Neural crest cell (in vitro differentiated cells): ENCODE measurements around the gene KRTAP10-10. TPM values are rescaled to one million over a fixed set of nuclear protein-coding genes. Genes with fewer than 3 reads are reported as not detected.

Experiments used
- DNase-seq: peaks from one replicate; pipeline ENCODE4 v3.0.0; 2021; ENCODE audit warnings: low read depth, mixed read lengths, low spot score
- H3K27ac Mint-ChIP-seq: one replicate; pipeline ENCODE4 v1.8.0; 2021; ENCODE audit warnings: mild to moderate bottlenecking, mixed read lengths; ENCODE audit not compliant: unreplicated experiment
- H3K27me3 Mint-ChIP-seq: 2 replicates; pipeline ENCODE4 v1.8.0; 2021; ENCODE audit warnings: low read depth, mild to moderate bottlenecking, mixed read lengths
- H3K36me3 Mint-ChIP-seq: 2 replicates; pipeline ENCODE4 v1.8.0; 2021; ENCODE audit warnings: low read depth, mild to moderate bottlenecking, mixed read lengths
- H3K4me1 Mint-ChIP-seq: 2 replicates; pipeline ENCODE4 v1.8.0; 2021; ENCODE audit warnings: mixed read lengths
- H3K4me3 Mint-ChIP-seq: one replicate; pipeline ENCODE4 v1.8.0; 2021; ENCODE audit warnings: mild to moderate bottlenecking, mixed read lengths
- H3K9me3 Mint-ChIP-seq: 2 replicates; pipeline ENCODE4 v1.8.0; 2021; ENCODE audit warnings: mixed read lengths
- CTCF ChIP-seq: fragments of 200-600 bp; sonication (generic); conservative IDR thresholded peaks from 2 replicates; pipeline ENCODE4 v1.5.0; 2021; ENCODE audit warnings: antibody characterized with exemption, mild to moderate bottlenecking
- total RNA-seq: library from RNA; stranded (reverse); gene quantifications from 2 replicates; pipeline ENCODE4 v1.2.1, GENCODE V29; 2021

The KRTAP10-10 gene
- total RNA-seq, 1 donor from 2014 or later = not detected

- H3K27me3 Mint-ChIP-seq = no peaks in the 10 kb centered on the region
- peaks cover 2% of the 10 kb centered on the region for H3K9me3 Mint-ChIP-seq
- peaks cover 4% of the 10 kb centered on the region for H3K4me1 Mint-ChIP-seq
- no peak for TF ChIP-seq CTCF
- H3K27ac Mint-ChIP-seq = no peak overlapping the region
- no peak for DNase-seq
- H3K36me3 Mint-ChIP-seq = no peaks in the 10 kb centered on the region
- H3K4me3 Mint-ChIP-seq = no peak overlapping the region
Observed at GRCh38 chr21:44653656-44654575, 16.8 kb downstream of the KRTAP10-10 start.

GRCh38 chr21:44654576-44655175 is 17.5 kb downstream of the KRTAP10-10 start, which contains the start of gene KRTAP12-4:
TSS of gene KRTAP12-4 (minus strand) at chr21:44654659. CDS start at chr21:44654614, 45 bp downstream.
- DNase-seq = no peak
- Mint-ChIP-seq H3K27me3 (no peaks in the 10 kb centered on the region), H3K27ac (no peak within 1 kb of the TSS), H3K4me1 (peaks cover 8% of the 10 kb centered on the region), H3K9me3 (peaks cover 2% of the 10 kb centered on the region), H3K36me3 (no peaks in the 10 kb centered on the region), H3K4me3 (no peak within 1 kb of the TSS)
- TF ChIP-seq CTCF = no peak

GRCh38 chr21:44656868-44657267 is 19.7 kb downstream of the KRTAP10-10 start:
- H3K4me3 Mint-ChIP-seq = no peak overlapping the region
- DNase-seq = no peak
- no peak overlapping the region for H3K27ac Mint-ChIP-seq
- no peaks in the 10 kb centered on the region for H3K27me3 Mint-ChIP-seq
- peaks cover 2% of the 10 kb centered on the region for H3K36me3 Mint-ChIP-seq
- TF ChIP-seq CTCF = no peak
- peaks cover 6% of the 10 kb centered on the region for H3K9me3 Mint-ChIP-seq
- H3K4me1 Mint-ChIP-seq = peaks cover 13% of the 10 kb centered on the region

GRCh38 chr21:44657635-44658540 is 20.7 kb downstream of the KRTAP10-10 start, which contains the start of gene KRTAP12-3:
TSS of gene KRTAP12-3 (plus strand) at chr21:44657932. CDS start at chr21:44657980, 48 bp downstream.
- no peak within 1 kb of the TSS for H3K27ac Mint-ChIP-seq
- H3K4me1 Mint-ChIP-seq = peaks cover 13% of the 10 kb centered on the region
- TF ChIP-seq CTCF = no peak
- H3K4me3 Mint-ChIP-seq = no peak within 1 kb of the TSS
- peaks cover 2% of the 10 kb centered on the region for H3K36me3 Mint-ChIP-seq
- H3K27me3 Mint-ChIP-seq = no peaks in the 10 kb centered on the region
- H3K9me3 Mint-ChIP-seq = peaks cover 11% of the 10 kb centered on the region
- no peak for DNase-seq

GRCh38 chr21:44658541-44658910 is 21.4 kb downstream of the KRTAP10-10 start:
- Mint-ChIP-seq H3K4me1 (peaks cover 13% of the 10 kb centered on the region), H3K9me3 (peaks cover 11% of the 10 kb centered on the region), H3K36me3 (peaks cover 2% of the 10 kb centered on the region), H3K27me3 (no peaks in the 10 kb centered on the region), H3K27ac (no peak overlapping the region), H3K4me3 (no peak overlapping the region)
- TF ChIP-seq CTCF = no peak
- no peak for DNase-seq
